Body of pancreas (tissue), 4 donors: ENCODE data around the gene RBBP9. TPM values are rescaled to one million over a fixed set of nuclear protein-coding genes. Genes with fewer than 3 reads are reported as not detected.
"Not testable (repeated sequence)": the region's sequence is repeated elsewhere in the genome, so short reads cannot be mapped to it uniquely, and the experiment has no call there.

Source experiments
- ATAC-seq: fragments of 150-250 bp; one replicate; pipeline ENCODE4 v1.9.1; 2016
- DNase-seq, 4 donors: peaks; one replicate each; pipeline ENCODE4 v3.0.0-alpha.2; 2019
- H3K27ac ChIP-seq, 4 donors: fragments of 200-600 bp; sonication (generic); 1 replicate in 3 of 4; 2 replicates in 1 of 4; pipeline versions ENCODE4 v1.5.1 to v1.6.1; 2016 to 2019; ENCODE audit warnings: mild to moderate bottlenecking in 1 of 4, mixed read lengths in 1 of 4, moderate library complexity in 1 of 4
- H3K27me3 ChIP-seq, 2 donors: fragments of 200-600 bp; sonication (generic); one replicate each; pipeline ENCODE4 v1.6.0; 2016; ENCODE audit warnings: mild to moderate bottlenecking in 1 of 2
- H3K36me3 ChIP-seq, 2 donors: fragments of 200-600 bp; sonication (generic); replicated peaks in 1 of 2; 2 replicates each; pipeline ENCODE4 v1.5.1; 2016; ENCODE audit warnings: low read depth in 2 of 2; ENCODE audit not compliant: insufficient read depth in 1 of 2
- H3K4me1 ChIP-seq: fragments of 200-600 bp; sonication (generic); one replicate; pipeline ENCODE4 v1.6.0; 2016
- H3K4me3 ChIP-seq, 2 donors: fragments of 200-600 bp; sonication (generic); 1 replicate in 1 of 2; 2 replicates in 1 of 2; pipeline ENCODE4 v1.5.1; 2016 to 2019
- H3K9me3 ChIP-seq, 3 donors: fragments of 200-600 bp; sonication (generic); 1 replicate in 2 of 3; 2 replicates in 1 of 3; pipeline ENCODE4 v1.5.1; 2016
- CTCF ChIP-seq, 7 experiments: fragments of 450-650 bp in 4 of 7; fragments of 200-600 bp in 3 of 7; sonication (generic) in 3 of 7; IDR thresholded peaks; one replicate each; pipeline ENCODE4 v1.5.1; 2016 to 2019; ENCODE audit warnings: antibody characterized with exemption in 7 of 7
- POLR2A ChIP-seq, 3 donors: fragments of 450-650 bp; IDR thresholded peaks; one replicate each; pipeline ENCODE4 v1.6.1; 2016; ENCODE audit warnings: antibody characterized with exemption in 3 of 3, mild to moderate bottlenecking in 2 of 3
- WGBS, 2 donors: methylation state at CpG; one replicate each; pipeline ENCODE4 v1.1.5; 2017; 5-methylcytosine and 5-hydroxymethylcytosine counted together
- intact Hi-C: fragments of 100-400 bp; cut with DNase I; formaldehyde crosslinking; loops from one replicate; pipeline ENCODE4 v1.15.1; 2023
- total RNA-seq, 2 donors: library from RNA; depleted of rRNA; stranded (reverse); fragments of >200 nt; gene quantifications; one replicate each; pipeline ENCODE4 v1.1.0, GENCODE V29; 2016

RBBP9 gene
- total RNA-seq, 2 donors from 2014 or later, result 6.6 to 8.3 TPM

GRCh38 chr20:18511571-18511970 lies 14.5 kb upstream of the RBBP9 start:
- Histone ChIP-seq H3K27ac (peak overlapping the region in 1 of 4 donors; percentile 10), H3K4me1 (peaks cover 62% of the 10 kb centered on the region), H3K9me3 (no peaks in the 10 kb centered on the region), H3K4me3 (no peak overlapping the region), H3K36me3 (peaks cover 0 to 6% of the 10 kb centered on the region in 2 donors), H3K27me3 (no peaks in the 10 kb centered on the region)
- ATAC-seq (no peak), DNase-seq (no peak)
- WGBS, 2 donors, result 77 to 79% methylated on average over 1 of the region's 1 CpG
- intact Hi-C loops, result no loop called here
- TF ChIP-seq CTCF (IDR thresholded peaks at IDR 0.05) (no peak), POLR2A (IDR thresholded peaks at IDR 0.05) (no peak)

DNA sequence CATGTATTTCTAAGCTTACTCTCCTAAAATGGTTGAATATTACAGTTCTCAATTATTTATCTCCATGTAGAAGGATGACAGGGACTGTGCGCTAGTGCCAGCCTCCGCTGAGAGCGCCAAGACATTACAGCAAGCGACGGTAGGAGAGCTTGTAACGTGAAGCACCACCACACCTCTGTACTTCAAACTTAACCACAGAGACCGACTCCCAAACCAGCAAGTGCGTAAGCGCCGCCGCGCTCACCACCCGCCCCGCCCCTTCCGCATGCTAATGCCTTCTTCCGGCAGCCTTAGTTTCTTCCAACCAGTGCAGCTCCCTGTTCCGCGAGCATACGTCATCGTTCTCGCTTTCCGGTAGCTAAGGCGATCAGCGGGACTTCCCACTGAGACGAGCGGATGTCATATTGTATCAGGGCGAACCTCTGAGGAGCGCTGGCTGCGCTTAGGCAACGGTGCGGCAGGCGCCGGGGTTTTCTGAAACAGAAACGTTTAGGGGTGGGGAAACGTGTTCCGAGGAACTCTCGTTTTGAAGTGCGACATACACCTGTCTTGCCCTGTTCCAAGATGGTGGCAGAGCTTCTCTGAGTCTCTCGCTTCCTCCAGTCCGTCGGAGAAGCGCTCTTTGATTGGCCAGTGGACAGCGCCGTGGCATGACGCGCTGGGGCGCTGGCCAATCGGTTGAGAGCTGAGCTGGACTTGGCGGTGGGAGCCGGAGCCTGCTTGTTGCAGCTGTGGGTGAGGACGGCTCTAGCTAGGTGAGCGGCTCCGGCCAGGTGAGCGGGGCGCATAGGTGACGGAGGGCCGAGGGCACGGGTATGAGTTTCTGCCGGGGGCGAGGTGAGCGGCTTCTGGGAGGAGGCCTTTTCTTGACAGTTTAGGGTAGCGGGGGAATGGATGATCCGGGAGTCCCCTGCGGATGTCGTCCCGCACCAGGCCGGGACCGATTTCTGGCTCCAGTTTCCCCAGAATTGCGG lies 10.5 kb upstream of the RBBP9 start, which contains the start of gene SEC23B:
Gene SEC23B (plus strand): TSS at position 723 of the 974 bp plus-strand sequence. CDS start 2,896 bp downstream, outside the sequence.
- 0 to 1% methylated on average over 36 to 68 of the region's 69 CpGs for WGBS, 2 donors
- intact Hi-C loops, result no loop called here
- DNase-seq (peak; percentile 96 to 98 (median 98)), ATAC-seq (peak; percentile 97)
- TF ChIP-seq POLR2A (IDR thresholded peaks at IDR 0.05) (peak; percentile 91 to 98 (median 97)), CTCF (IDR thresholded peaks at IDR 0.05) (no peak)
- peak within 1 kb of the TSS; percentile 32 to 88 for H3K4me3 ChIP-seq
- H3K4me1 ChIP-seq, result peaks cover 39% of the 10 kb centered on the region
- no peaks in the 10 kb centered on the region for H3K27me3 ChIP-seq
- H3K27ac ChIP-seq, result peak within 1 kb of the TSS; percentile 95 to 98 (median 97)
- H3K9me3 ChIP-seq, result no peaks in the 10 kb centered on the region
- peaks cover 0 to 3% of the 10 kb centered on the region in 2 donors for H3K36me3 ChIP-seq

GRCh38 chr20:18506744-18507143 lies 9.7 kb upstream of the RBBP9 start:
- H3K4me3 ChIP-seq, result no peak overlapping the region
- H3K4me1 ChIP-seq, result peaks cover 36% of the 10 kb centered on the region
- no peak for TF ChIP-seq POLR2A (IDR thresholded peaks at IDR 0.05)
- no peak for TF ChIP-seq CTCF (IDR thresholded peaks at IDR 0.05)
- intact Hi-C loops, result no loop called here
- H3K27me3 ChIP-seq, result no peaks in the 10 kb centered on the region
- H3K9me3 ChIP-seq, result no peaks in the 10 kb centered on the region
- WGBS, 2 donors, result 54 to 58% methylated on average over 8 of the region's 8 CpGs
- DNase-seq, result no peak
- ATAC-seq, result no peak
- peaks cover 0 to 3% of the 10 kb centered on the region in 2 donors for H3K36me3 ChIP-seq
- H3K27ac ChIP-seq, result peak overlapping the region; percentile 95 to 98 (median 97)

GRCh38 chr20:18504479-18505060 lies 7.5 kb upstream of the RBBP9 start:
- 39 to 57% methylated on average over 29 to 31 of the region's 31 CpGs for WGBS, 2 donors
- Histone ChIP-seq H3K36me3 (no peaks in the 10 kb centered on the region), H3K27me3 (no peaks in the 10 kb centered on the region), H3K4me1 (peaks cover 15% of the 10 kb centered on the region), H3K4me3 (no peak overlapping the region), H3K9me3 (no peaks in the 10 kb centered on the region), H3K27ac (peak overlapping the region in 2 of 4 donors; percentile 53 to 68)
- intact Hi-C loops, result no loop called here
- TF ChIP-seq POLR2A (IDR thresholded peaks at IDR 0.05) (peak in 2 of 3 donors; percentile 40 to 44), CTCF (IDR thresholded peaks at IDR 0.05) (no peak)
- DNase-seq (peak; percentile 25 to 68 (median 44)), ATAC-seq (no peak)

GRCh38 chr20:18501672-18502071 lies 4.6 kb upstream of the RBBP9 start:
- H3K27ac ChIP-seq, DNase-seq, H3K9me3 ChIP-seq, intact Hi-C loops, ATAC-seq, H3K27me3 ChIP-seq, H3K4me1 ChIP-seq, H3K36me3 ChIP-seq, H3K4me3 ChIP-seq: not testable (repeated sequence)
- 41 to 46% methylated on average over 1 of the region's 1 CpG for WGBS, 2 donors
